Neural progenitor cell (in vitro differentiated cells): ENCODE measurements around the gene VAPA. TPM values are rescaled to one million over a fixed set of nuclear protein-coding genes. Genes with fewer than 3 reads are reported as not detected.

ENCODE experiments used
- DNase-seq: peaks from one replicate; pipeline ENCODE4 v3.0.0-alpha.2; 2016; ENCODE audit warnings: low spot score
- H2AFZ ChIP-seq: fragments of 200-600 bp; sonication (generic); replicated peaks from 2 replicates; pipeline ENCODE4 v1.6.1; 2016; ENCODE audit warnings: antibody characterized with exemption
- H3F3A ChIP-seq: fragments of 200-600 bp; sonication (generic); 2 replicates; pipeline ENCODE4 v1.6.1; 2016; ENCODE audit warnings: antibody characterized with exemption, low read depth
- H3K27ac ChIP-seq: fragments of 200-600 bp; sonication (generic); 2 replicates; pipeline ENCODE4 v1.5.1; 2016; ENCODE audit warnings: mild to moderate bottlenecking
- H3K27me3 ChIP-seq: fragments of 200-600 bp; sonication (generic); 2 replicates; pipeline ENCODE4 v1.6.1; 2016; ENCODE audit warnings: mild to moderate bottlenecking, moderate library complexity
- H3K36me3 ChIP-seq: fragments of 200-600 bp; sonication (generic); 2 replicates; pipeline ENCODE4 v1.5.1; 2016
- H3K4me1 ChIP-seq: fragments of 200-600 bp; sonication (generic); 2 replicates; pipeline ENCODE4 v1.6.1; 2016; ENCODE audit warnings: mixed run types
- H3K4me2 ChIP-seq: fragments of 200-600 bp; sonication (generic); 2 replicates; pipeline ENCODE4 v1.6.1; 2016
- H3K4me3 ChIP-seq: fragments of 200-600 bp; sonication (generic); 2 replicates; pipeline ENCODE4 v1.5.1; 2016
- H3K79me2 ChIP-seq: fragments of 200-600 bp; sonication (generic); 2 replicates; pipeline ENCODE4 v1.6.1; 2016; ENCODE audit warnings: low read depth
- H3K9ac ChIP-seq: fragments of 200-600 bp; sonication (generic); 2 replicates; pipeline ENCODE4 v1.6.1; 2016
- H3K9me3 ChIP-seq: fragments of 200-600 bp; sonication (generic); 2 replicates; pipeline ENCODE4 v1.5.1; 2016; ENCODE audit warnings: low read depth
- H4K20me1 ChIP-seq: fragments of 200-600 bp; sonication (generic); 2 replicates; pipeline ENCODE4 v1.6.1; 2016; ENCODE audit warnings: low read depth
- H3K27ac Mint-ChIP-seq: 3 replicates; pipeline ENCODE4 v1.8.0; 2021; ENCODE audit warnings: mixed read lengths
- H3K27me3 Mint-ChIP-seq: 2 replicates; pipeline ENCODE4 v1.8.0; 2022; ENCODE audit warnings: low read depth, mild to moderate bottlenecking, inconsistent platforms, moderate library complexity, mixed read lengths; ENCODE audit not compliant: insufficient read depth
- H3K36me3 Mint-ChIP-seq: 3 replicates; pipeline ENCODE4 v1.8.0; 2021; ENCODE audit warnings: mixed read lengths
- H3K4me1 Mint-ChIP-seq: 3 replicates; pipeline ENCODE4 v1.8.0; 2021; ENCODE audit warnings: mixed read lengths
- H3K4me3 Mint-ChIP-seq: 3 replicates; pipeline ENCODE4 v1.8.0; 2021; ENCODE audit warnings: mild to moderate bottlenecking, moderate library complexity, mixed read lengths
- H3K9me3 Mint-ChIP-seq: 3 replicates; pipeline ENCODE4 v1.8.0; 2020; ENCODE audit warnings: mixed read lengths
- EZH2 ChIP-seq: fragments of 200-600 bp; sonication (generic); IDR thresholded peaks from 2 replicates; pipeline ENCODE4 v1.6.1; 2017; ENCODE audit warnings: antibody characterized with exemption, mild to moderate bottlenecking, moderate library complexity
- EZH2phosphoT487 ChIP-seq: fragments of 200-600 bp; sonication (generic); IDR thresholded peaks from 2 replicates; pipeline ENCODE4 v1.6.1; 2017; ENCODE audit warnings: antibody characterized with exemption
- total RNA-seq: library from RNA; depleted of rRNA; stranded (reverse); fragments of >200 nt; gene quantifications from 2 replicates; pipeline ENCODE4 v1.2.3, GENCODE V29; 2015; ENCODE audit warnings: low replicate concordance
- TF ChIP-seq, protein P1 (sequence below): fragments of 200-600 bp; sonication (generic); IDR thresholded peaks from 2 replicates; pipeline ENCODE4 v1.5.1; 2017; ENCODE audit warnings: antibody characterized with exemption, mild to moderate bottlenecking

VAPA gene
- total RNA-seq, 1 donor from 2014 or later, result 285 TPM

DNA sequence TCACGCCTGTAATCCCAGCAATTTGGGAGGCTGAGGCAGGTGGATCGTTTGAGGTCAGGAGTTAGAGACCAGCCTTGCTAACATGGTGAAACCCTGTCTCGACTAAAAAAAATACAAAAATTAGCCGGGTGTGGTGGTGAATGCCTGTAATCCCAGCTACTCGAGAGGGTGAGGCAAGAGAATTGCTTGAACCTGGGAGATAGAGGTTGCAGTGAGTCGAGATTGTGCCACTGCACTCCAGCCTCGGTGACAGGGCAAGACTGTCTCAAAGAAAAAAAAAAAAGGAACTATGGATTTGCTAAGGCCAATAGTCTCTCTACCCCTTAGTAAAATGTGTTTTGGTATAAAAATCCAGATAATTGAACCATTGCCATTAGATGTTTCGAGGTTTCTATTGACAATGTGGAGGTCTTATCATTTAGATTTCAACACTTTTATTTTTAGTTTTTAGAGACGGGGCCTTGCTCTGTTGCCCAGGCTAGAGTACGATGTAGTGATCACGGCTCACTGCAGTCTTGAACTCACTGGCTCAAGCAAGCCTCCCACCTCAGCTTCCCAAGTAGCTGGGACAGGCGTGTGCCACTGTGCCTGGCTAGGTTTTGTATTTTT is 29.2 kb upstream of the VAPA start:
- Mint-ChIP-seq H3K27me3 (peaks cover 6% of the 10 kb centered on the region), H3K4me3 (no peak overlapping the region), H3K9me3 (no peaks in the 10 kb centered on the region), H3K27ac (no peak overlapping the region), H3K36me3 (no peaks in the 10 kb centered on the region), H3K4me1 (peaks cover 3% of the 10 kb centered on the region)
- H3K27me3 ChIP-seq, result no peaks in the 10 kb centered on the region
- H3K4me1 ChIP-seq, result no peaks in the 10 kb centered on the region
- H3K79me2 ChIP-seq, result no peaks in the 10 kb centered on the region
- H3K4me3 ChIP-seq, result no peak overlapping the region
- H3K27ac ChIP-seq, result no peak overlapping the region
- DNase-seq, result no peak
- H2AFZ ChIP-seq, result no peak overlapping the region
- no peaks in the 10 kb centered on the region for H3K9me3 ChIP-seq
- no peak overlapping the region for H3K9ac ChIP-seq
- H3K36me3 ChIP-seq, result no peaks in the 10 kb centered on the region
- H3F3A ChIP-seq, result no peaks in the 10 kb centered on the region
- no peaks in the 10 kb centered on the region for H4K20me1 ChIP-seq
- TF ChIP-seq EZH2phosphoT487, result no peak
- TF ChIP-seq, protein P1, sequence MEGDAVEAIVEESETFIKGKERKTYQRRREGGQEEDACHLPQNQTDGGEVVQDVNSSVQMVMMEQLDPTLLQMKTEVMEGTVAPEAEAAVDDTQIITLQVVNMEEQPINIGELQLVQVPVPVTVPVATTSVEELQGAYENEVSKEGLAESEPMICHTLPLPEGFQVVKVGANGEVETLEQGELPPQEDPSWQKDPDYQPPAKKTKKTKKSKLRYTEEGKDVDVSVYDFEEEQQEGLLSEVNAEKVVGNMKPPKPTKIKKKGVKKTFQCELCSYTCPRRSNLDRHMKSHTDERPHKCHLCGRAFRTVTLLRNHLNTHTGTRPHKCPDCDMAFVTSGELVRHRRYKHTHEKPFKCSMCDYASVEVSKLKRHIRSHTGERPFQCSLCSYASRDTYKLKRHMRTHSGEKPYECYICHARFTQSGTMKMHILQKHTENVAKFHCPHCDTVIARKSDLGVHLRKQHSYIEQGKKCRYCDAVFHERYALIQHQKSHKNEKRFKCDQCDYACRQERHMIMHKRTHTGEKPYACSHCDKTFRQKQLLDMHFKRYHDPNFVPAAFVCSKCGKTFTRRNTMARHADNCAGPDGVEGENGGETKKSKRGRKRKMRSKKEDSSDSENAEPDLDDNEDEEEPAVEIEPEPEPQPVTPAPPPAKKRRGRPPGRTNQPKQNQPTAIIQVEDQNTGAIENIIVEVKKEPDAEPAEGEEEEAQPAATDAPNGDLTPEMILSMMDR, result no peak
- TF ChIP-seq EZH2, result no peak
- H3K4me2 ChIP-seq, result no peak overlapping the region

DNA sequence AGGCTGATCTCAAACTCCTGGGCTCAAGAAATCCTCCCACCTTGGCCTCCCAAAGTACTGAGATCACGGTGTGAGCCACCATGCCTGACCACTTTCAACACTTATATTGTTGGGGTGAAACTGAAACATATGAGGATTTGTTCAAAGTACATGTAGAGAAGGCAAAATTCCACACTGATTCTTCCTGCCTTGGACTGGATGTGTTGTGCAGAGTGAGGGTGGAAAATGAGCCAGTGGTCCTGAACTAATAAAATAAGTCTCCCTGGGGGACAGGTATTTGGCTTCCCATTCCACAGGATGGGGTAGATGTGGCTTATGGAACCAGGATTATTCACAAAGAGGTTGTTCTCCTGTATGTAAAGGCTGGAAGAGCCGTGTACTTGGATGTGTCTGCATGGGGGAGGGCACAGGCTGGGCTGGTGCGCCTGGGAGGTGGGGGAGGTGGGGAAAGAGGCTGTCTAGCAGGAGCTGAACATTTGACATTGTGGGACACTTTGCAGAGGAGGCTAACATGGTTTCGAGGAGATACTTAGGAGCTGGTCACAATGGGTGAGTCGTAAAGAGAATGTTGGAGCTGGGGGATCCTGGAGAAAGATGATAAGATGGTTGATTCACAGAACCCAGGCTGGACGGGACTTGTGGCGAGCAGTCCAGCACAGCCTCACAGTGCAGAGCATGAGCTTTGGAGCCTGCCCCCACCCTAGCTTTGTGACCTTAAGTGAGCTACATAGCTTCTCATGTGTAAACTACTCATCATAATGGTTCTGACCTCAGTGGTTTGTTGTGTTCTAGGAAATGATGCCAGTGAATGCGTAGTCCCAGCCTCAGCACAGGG is 28.4 kb upstream of the VAPA start, which contains the start of gene TXNDC2:
Gene TXNDC2, plus strand, starts transcription at position 804 of the 835 bp plus-strand sequence. CDS start 708 bp downstream, outside the sequence.
- Histone ChIP-seq H3F3A (no peaks in the 10 kb centered on the region), H3K4me2 (no peak within 1 kb of the TSS), H3K79me2 (no peaks in the 10 kb centered on the region), H3K27me3 (no peaks in the 10 kb centered on the region), H4K20me1 (no peaks in the 10 kb centered on the region), H3K9me3 (no peaks in the 10 kb centered on the region), H2AFZ (no peak within 1 kb of the TSS), H3K4me3 (no peak within 1 kb of the TSS), H3K9ac (no peak within 1 kb of the TSS), H3K36me3 (no peaks in the 10 kb centered on the region), H3K27ac (no peak within 1 kb of the TSS), H3K4me1 (no peaks in the 10 kb centered on the region)
- no peak for TF ChIP-seq EZH2
- TF ChIP-seq, protein P1, result no peak
- no peak for TF ChIP-seq EZH2phosphoT487
- Mint-ChIP-seq H3K27me3 (peaks cover 6% of the 10 kb centered on the region), H3K9me3 (no peaks in the 10 kb centered on the region), H3K4me1 (peaks cover 3% of the 10 kb centered on the region), H3K36me3 (no peaks in the 10 kb centered on the region), H3K4me3 (no peak within 1 kb of the TSS), H3K27ac (no peak within 1 kb of the TSS)
- no peak for DNase-seq

DNA sequence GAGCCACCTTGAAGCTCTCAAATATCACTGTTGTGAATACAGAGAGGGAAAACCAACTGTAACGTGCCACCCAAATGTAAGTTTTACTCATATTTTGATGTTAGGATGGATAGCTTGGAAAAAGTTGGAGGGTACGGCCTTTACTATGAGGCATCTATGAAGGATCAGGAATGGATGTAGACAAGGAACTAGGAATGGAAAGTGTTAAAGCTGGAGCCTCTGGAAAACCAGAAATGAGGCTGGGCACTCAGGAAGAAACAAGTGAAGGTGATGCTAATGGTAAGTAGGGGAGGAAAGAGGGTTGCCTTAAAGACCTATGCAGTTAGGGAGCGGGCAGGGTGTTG is 27.8 kb upstream of the VAPA start:
- Histone ChIP-seq H3K79me2 (no peaks in the 10 kb centered on the region), H3K27me3 (no peaks in the 10 kb centered on the region), H3K4me1 (no peaks in the 10 kb centered on the region), H3K4me3 (no peak overlapping the region), H3K36me3 (no peaks in the 10 kb centered on the region), H4K20me1 (no peaks in the 10 kb centered on the region), H3K27ac (no peak overlapping the region), H3K9me3 (no peaks in the 10 kb centered on the region), H2AFZ (no peak overlapping the region), H3K4me2 (no peak overlapping the region), H3K9ac (no peak overlapping the region), H3F3A (no peaks in the 10 kb centered on the region)
- no peaks in the 10 kb centered on the region for H3K36me3 Mint-ChIP-seq
- H3K27ac Mint-ChIP-seq, result no peak overlapping the region
- DNase-seq, result no peak
- no peak overlapping the region for H3K4me3 Mint-ChIP-seq
- H3K27me3 Mint-ChIP-seq, result peaks cover 6% of the 10 kb centered on the region
- H3K4me1 Mint-ChIP-seq, result peaks cover 3% of the 10 kb centered on the region
- TF ChIP-seq, protein P1, result no peak
- TF ChIP-seq EZH2, result no peak
- no peak for TF ChIP-seq EZH2phosphoT487
- no peaks in the 10 kb centered on the region for H3K9me3 Mint-ChIP-seq
